Measurements from ENCODE around the gene FPR2. TPM values are rescaled to one million over a fixed set of nuclear protein-coding genes. Genes with fewer than 3 reads are reported as not detected.

Gene FPR2
- total and polyA plus RNA-seq, 9 of the 15 experiments (the other 6 are each of a cell fraction or from before 2014, with no cell fraction given) = 0.03 to 0.15 (median 0.07) TPM; not detected in 6

- TF ChIP-seq, protein P1, sequence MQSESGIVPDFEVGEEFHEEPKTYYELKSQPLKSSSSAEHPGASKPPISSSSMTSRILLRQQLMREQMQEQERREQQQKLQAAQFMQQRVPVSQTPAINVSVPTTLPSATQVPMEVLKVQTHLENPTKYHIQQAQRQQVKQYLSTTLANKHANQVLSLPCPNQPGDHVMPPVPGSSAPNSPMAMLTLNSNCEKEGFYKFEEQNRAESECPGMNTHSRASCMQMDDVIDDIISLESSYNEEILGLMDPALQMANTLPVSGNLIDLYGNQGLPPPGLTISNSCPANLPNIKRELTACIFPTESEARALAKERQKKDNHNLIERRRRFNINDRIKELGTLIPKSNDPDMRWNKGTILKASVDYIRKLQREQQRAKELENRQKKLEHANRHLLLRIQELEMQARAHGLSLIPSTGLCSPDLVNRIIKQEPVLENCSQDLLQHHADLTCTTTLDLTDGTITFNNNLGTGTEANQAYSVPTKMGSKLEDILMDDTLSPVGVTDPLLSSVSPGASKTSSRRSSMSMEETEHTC (IDR thresholded peaks at IDR 0.05) = no peak
- TF ChIP-seq, protein P2, sequence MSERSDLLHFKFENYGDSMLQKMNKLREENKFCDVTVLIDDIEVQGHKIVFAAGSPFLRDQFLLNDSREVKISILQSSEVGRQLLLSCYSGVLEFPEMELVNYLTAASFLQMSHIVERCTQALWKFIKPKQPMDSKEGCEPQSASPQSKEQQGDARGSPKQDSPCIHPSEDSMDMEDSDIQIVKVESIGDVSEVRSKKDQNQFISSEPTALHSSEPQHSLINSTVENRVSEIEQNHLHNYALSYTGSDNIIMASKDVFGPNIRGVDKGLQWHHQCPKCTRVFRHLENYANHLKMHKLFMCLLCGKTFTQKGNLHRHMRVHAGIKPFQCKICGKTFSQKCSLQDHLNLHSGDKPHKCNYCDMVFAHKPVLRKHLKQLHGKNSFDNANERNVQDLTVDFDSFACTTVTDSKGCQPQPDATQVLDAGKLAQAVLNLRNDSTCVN (CRISPR knock-in tag; IDR thresholded peaks at IDR 0.05) = no peak
- TF ChIP-seq CREM (IDR thresholded peaks at IDR 0.05; ENCODE audit: low read depth) (peak; percentile 43), NR4A1 (CRISPR knock-in tag; IDR thresholded peaks at IDR 0.05) (no peak), NR4A1 (tag; IDR thresholded peaks at IDR 0.05) (no peak), SMAD4 (CRISPR knock-in tag; conservative IDR thresholded peaks at IDR 0.05) (peak; percentile 19; the same call in 1 of the 2 replicates), DNMT1 (IDR thresholded peaks at IDR 0.05) (no peak), ESRRA (IDR thresholded peaks at IDR 0.05; ENCODE audit: borderline replicate concordance, low read depth) (no peak; the same call in 1 of the 2 replicates), ATF7 (IDR thresholded peaks at IDR 0.05) (peak; percentile 70), HSF4 (CRISPR knock-in tag; IDR thresholded peaks at IDR 0.05; ENCODE audit: borderline replicate concordance) (no peak), MCM7 (IDR thresholded peaks at IDR 0.05) (no peak), POLR2A (conservative IDR thresholded peaks at IDR 0.05) (no peak), ZNF232 (CRISPR knock-in tag; IDR thresholded peaks at IDR 0.05) (no peak), KHSRP (IDR thresholded peaks at IDR 0.05) (no peak)
- TF ChIP-seq, protein P3, sequence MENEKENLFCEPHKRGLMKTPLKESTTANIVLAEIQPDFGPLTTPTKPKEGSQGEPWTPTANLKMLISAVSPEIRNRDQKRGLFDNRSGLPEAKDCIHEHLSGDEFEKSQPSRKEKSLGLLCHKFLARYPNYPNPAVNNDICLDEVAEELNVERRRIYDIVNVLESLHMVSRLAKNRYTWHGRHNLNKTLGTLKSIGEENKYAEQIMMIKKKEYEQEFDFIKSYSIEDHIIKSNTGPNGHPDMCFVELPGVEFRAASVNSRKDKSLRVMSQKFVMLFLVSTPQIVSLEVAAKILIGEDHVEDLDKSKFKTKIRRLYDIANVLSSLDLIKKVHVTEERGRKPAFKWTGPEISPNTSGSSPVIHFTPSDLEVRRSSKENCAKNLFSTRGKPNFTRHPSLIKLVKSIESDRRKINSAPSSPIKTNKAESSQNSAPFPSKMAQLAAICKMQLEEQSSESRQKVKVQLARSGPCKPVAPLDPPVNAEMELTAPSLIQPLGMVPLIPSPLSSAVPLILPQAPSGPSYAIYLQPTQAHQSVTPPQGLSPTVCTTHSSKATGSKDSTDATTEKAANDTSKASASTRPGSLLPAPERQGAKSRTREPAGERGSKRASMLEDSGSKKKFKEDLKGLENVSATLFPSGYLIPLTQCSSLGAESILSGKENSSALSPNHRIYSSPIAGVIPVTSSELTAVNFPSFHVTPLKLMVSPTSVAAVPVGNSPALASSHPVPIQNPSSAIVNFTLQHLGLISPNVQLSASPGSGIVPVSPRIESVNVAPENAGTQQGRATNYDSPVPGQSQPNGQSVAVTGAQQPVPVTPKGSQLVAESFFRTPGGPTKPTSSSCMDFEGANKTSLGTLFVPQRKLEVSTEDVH (IDR thresholded peaks at IDR 0.05; ENCODE audit: low read depth, partially characterized antibody) = no peak
These were observed 25.1 kb upstream of the FPR2 start (continued) for GRCh38 chr19:51735759-51736449.

Data from K562 (cell line).